Mesenchymal stem cell (in vitro differentiated cells and primary cell): ENCODE results near the gene PCAT6.

ENCODE experiments used
- DNase-seq: peaks from one replicate; pipeline ENCODE4 v3.0.0-alpha.2; 2013
- H2AFZ ChIP-seq: one replicate; pipeline ENCODE4 v1.6.1; 2013; ENCODE audit warnings: low read depth, mild to moderate bottlenecking, control low read depth, inconsistent platforms, low read length, moderate library complexity
- H2AK5ac ChIP-seq: 2 replicates; pipeline ENCODE4 v1.6.1; 2013; ENCODE audit warnings: low read length, moderate library complexity, mild to moderate bottlenecking, inconsistent platforms; ENCODE audit not compliant: severe bottlenecking
- H2BK120ac ChIP-seq: one replicate; pipeline ENCODE4 v1.6.1; 2013; ENCODE audit warnings: low read depth, mild to moderate bottlenecking, inconsistent platforms, low read length, moderate library complexity
- H2BK12ac ChIP-seq, 2 experiments: one replicate each; pipeline ENCODE4 v1.6.1; 2013; ENCODE audit warnings: inconsistent platforms in 2 of 2, low read length in 2 of 2, mild to moderate bottlenecking in 2 of 2, moderate library complexity in 2 of 2, control low read depth in 1 of 2
- H2BK15ac ChIP-seq: one replicate; pipeline ENCODE4 v1.6.1; 2013; ENCODE audit warnings: mild to moderate bottlenecking, low read depth, inconsistent platforms; ENCODE audit not compliant: poor library complexity, severe bottlenecking
- H2BK5ac ChIP-seq: 2 replicates; pipeline ENCODE4 v1.6.1; 2013; ENCODE audit warnings: low read depth, mild to moderate bottlenecking, low read length, control low read depth, inconsistent platforms; ENCODE audit not compliant: poor library complexity, severe bottlenecking
- H3K14ac ChIP-seq, 2 experiments: one replicate each; pipeline ENCODE4 v1.6.1; 2013; ENCODE audit warnings: inconsistent platforms in 2 of 2, low read length in 2 of 2, control low read depth in 1 of 2, mild to moderate bottlenecking in 1 of 2, moderate library complexity in 1 of 2
- H3K18ac ChIP-seq, 2 experiments: one replicate each; pipeline ENCODE4 v1.6.1; 2013; ENCODE audit warnings: inconsistent platforms in 2 of 2, low read length in 2 of 2, control low read depth in 1 of 2, low read depth in 1 of 2, mild to moderate bottlenecking in 1 of 2
- H3K23ac ChIP-seq, 2 experiments: one replicate each; pipeline ENCODE4 v1.6.1; 2013; ENCODE audit warnings: inconsistent platforms in 2 of 2, low read length in 2 of 2, mild to moderate bottlenecking in 2 of 2, moderate library complexity in 2 of 2, control low read depth in 1 of 2
- H3K27ac ChIP-seq: 2 replicates; pipeline ENCODE4 v1.5.1; 2013; ENCODE audit warnings: mild to moderate bottlenecking, moderate library complexity, low read length, control low read depth, inconsistent platforms; ENCODE audit not compliant: poor library complexity, severe bottlenecking
- H3K27me3 ChIP-seq, 2 experiments: 2 replicates each; pipeline versions ENCODE4 v1.6.1 to v1.7.0; 2013; ENCODE audit warnings: low read length in 2 of 2, mild to moderate bottlenecking in 2 of 2, moderate library complexity in 2 of 2, control low read depth in 1 of 2, inconsistent platforms in 1 of 2; ENCODE audit not compliant: control insufficient read depth in 1 of 2, insufficient read depth in 1 of 2
- H3K36me3 ChIP-seq, 2 experiments: 2 replicates each; pipeline versions ENCODE4 v1.6.1 to v1.7.0; 2013; ENCODE audit warnings: low read length in 2 of 2, control low read depth in 1 of 2, inconsistent platforms in 1 of 2, low read depth in 1 of 2, mild to moderate bottlenecking in 1 of 2; ENCODE audit not compliant: insufficient read depth in 2 of 2, control insufficient read depth in 1 of 2
- H3K4ac ChIP-seq, 2 experiments: one replicate each; pipeline ENCODE4 v1.6.1; 2013; ENCODE audit warnings: inconsistent platforms in 2 of 2, low read length in 2 of 2, mild to moderate bottlenecking in 2 of 2, moderate library complexity in 2 of 2, control low read depth in 1 of 2, low read depth in 1 of 2
- H3K4me1 ChIP-seq: 2 replicates; pipeline ENCODE4 v1.6.1; 2013; ENCODE audit warnings: low read depth, low read length, control low read depth; ENCODE audit not compliant: control insufficient read depth, insufficient read depth
- H3K4me2 ChIP-seq: 2 replicates; pipeline ENCODE4 v1.6.1; 2013; ENCODE audit warnings: low read length, mild to moderate bottlenecking, inconsistent platforms; ENCODE audit not compliant: poor library complexity, severe bottlenecking
- H3K4me3 ChIP-seq, 2 experiments: 2 replicates each; pipeline versions ENCODE4 v1.5.1 to v1.7.0; 2013; ENCODE audit warnings: low read length in 2 of 2, mild to moderate bottlenecking in 2 of 2, control low read depth in 1 of 2, low read depth in 1 of 2; ENCODE audit not compliant: insufficient read depth in 1 of 2
- H3K79me1 ChIP-seq: replicated peaks from 2 replicates; pipeline ENCODE4 v1.6.1; 2013; ENCODE audit warnings: mild to moderate bottlenecking, control low read depth, low read length, inconsistent platforms; ENCODE audit not compliant: poor library complexity, severe bottlenecking
- H3K9ac ChIP-seq: 2 replicates; pipeline ENCODE4 v1.7.0; 2013; ENCODE audit warnings: mild to moderate bottlenecking, low read length, moderate library complexity
- H3K9me3 ChIP-seq: 2 replicates; pipeline ENCODE4 v1.7.0; 2013; ENCODE audit warnings: mild to moderate bottlenecking, low read length; ENCODE audit not compliant: control insufficient read depth
- H4K8ac ChIP-seq: one replicate; pipeline ENCODE4 v1.6.1; 2013; ENCODE audit warnings: inconsistent platforms, mild to moderate bottlenecking, low read length, moderate library complexity
- H4K91ac ChIP-seq: one replicate; pipeline ENCODE4 v1.6.1; 2013; ENCODE audit warnings: mild to moderate bottlenecking, low read length, inconsistent platforms
- WGBS: methylation state at CpG from one replicate; pipeline ENCODE4 v1.1.7; 2013; ENCODE audit warnings: mixed read lengths; 5-methylcytosine and 5-hydroxymethylcytosine counted together

Gene PCAT6

DNA sequence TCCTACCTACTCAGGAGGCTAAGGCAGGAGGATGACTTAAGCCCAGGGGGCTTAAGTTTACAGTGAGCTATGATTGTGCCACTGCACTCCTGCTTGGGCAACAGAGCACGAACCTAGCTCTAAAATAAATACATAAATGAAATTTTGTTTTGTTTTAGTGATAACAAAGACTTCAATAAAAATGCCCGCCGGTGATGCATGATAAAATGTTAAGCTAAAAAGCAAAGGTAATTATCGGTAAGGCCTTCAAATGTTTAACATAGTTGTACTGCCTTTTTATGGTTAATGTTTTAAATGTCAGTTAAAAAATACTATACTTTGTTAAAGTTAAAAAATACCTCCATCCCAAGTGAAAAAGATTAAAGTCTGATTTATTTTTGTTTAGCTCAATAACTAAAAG is 29.6 kb upstream of the PCAT6 start:
- Histone ChIP-seq H3K4ac (no peak overlapping the region), H2AFZ (no peak overlapping the region), H4K91ac (no peak overlapping the region), H2BK12ac (no peak overlapping the region), H3K23ac (no peak overlapping the region), H4K8ac (no peak overlapping the region), H3K27me3 (no peaks in the 10 kb centered on the region), H3K9me3 (no peaks in the 10 kb centered on the region), H3K9ac (no peak overlapping the region), H3K14ac (no peak overlapping the region), H3K18ac (no peak overlapping the region), H2BK120ac (no peak overlapping the region), H3K4me3 (no peak overlapping the region), H2AK5ac (no peak overlapping the region), H3K79me1 (peaks cover 8% of the 10 kb centered on the region), H3K4me1 (peaks cover 4% of the 10 kb centered on the region), H3K4me2 (peak overlapping the region; percentile 1), H3K27ac (no peak overlapping the region), H3K36me3 (peaks cover 5 to 8% of the 10 kb centered on the region in 2 experiments), H2BK15ac (no peak overlapping the region), H2BK5ac (no peak overlapping the region)
- 100% methylated on average over 2 of the region's 4 CpGs for WGBS
- no peak for DNase-seq

DNA sequence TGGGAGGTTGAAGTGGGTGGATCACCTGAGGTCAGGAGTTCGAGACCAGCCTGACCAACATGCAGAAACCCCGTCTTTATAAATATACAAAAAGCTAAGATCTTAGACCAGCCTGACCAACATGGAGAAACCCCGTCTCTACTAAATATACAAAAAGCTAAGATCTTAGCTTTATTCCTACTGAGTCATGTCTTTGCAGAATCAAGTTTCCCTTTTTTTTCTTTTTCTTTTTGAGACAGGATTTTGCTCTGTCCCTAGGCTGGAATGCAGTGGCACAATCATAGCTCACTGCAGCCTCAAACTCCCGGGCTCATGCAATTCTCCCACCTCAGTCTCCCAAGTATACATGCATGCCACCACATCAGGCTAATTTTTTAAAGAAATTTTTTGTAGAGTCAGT is 23.9 kb upstream of the PCAT6 start:
- no peak overlapping the region for H3K27ac ChIP-seq
- peaks cover 5% of the 10 kb centered on the region for H3K4me1 ChIP-seq
- H2BK120ac ChIP-seq: no peak overlapping the region
- H3K79me1 ChIP-seq: peaks cover 5% of the 10 kb centered on the region
- H3K23ac ChIP-seq: no peak overlapping the region
- no peak overlapping the region for H2BK5ac ChIP-seq
- DNase-seq: no peak
- no peak overlapping the region for H3K4ac ChIP-seq
- no peak overlapping the region for H3K9ac ChIP-seq
- H2AFZ ChIP-seq: no peak overlapping the region
- no peak overlapping the region for H4K91ac ChIP-seq
- no peaks in the 10 kb centered on the region for H3K27me3 ChIP-seq
- no peak overlapping the region for H3K14ac ChIP-seq
- no peak overlapping the region for H3K18ac ChIP-seq
- H2BK12ac ChIP-seq: no peak overlapping the region
- no peak overlapping the region for H3K4me2 ChIP-seq
- WGBS: 94% methylated on average over 3 of the region's 4 CpGs
- no peaks in the 10 kb centered on the region for H3K9me3 ChIP-seq
- no peak overlapping the region for H2BK15ac ChIP-seq
- H4K8ac ChIP-seq: no peak overlapping the region
- no peaks in the 10 kb centered on the region for H3K36me3 ChIP-seq
- no peak overlapping the region for H2AK5ac ChIP-seq
- no peak overlapping the region for H3K4me3 ChIP-seq

DNA sequence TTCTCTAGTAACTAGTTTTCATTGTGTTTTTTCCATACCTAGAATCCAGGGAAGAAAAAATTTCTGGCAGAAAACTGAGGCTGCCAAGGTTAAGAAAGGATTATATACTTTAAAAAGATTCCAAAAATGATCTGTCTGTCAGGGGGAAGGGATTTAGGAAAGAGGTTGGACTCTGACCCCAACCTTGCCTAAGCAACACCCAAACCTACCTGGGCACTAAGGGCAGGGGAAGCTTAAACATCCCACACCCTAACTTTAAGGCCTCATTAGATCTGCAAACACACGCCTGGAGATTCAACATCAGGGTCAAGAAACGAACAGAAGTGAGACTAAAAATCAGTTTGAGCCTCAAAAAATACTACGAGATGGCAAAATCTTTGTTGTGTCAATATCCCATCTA is 22.0 kb upstream of the PCAT6 start:
- Histone ChIP-seq H2AFZ (no peak overlapping the region), H3K4me2 (no peak overlapping the region), H2BK5ac (no peak overlapping the region), H3K14ac (no peak overlapping the region), H3K9me3 (no peaks in the 10 kb centered on the region), H3K4ac (no peak overlapping the region), H3K27me3 (no peaks in the 10 kb centered on the region), H4K8ac (no peak overlapping the region), H2BK120ac (no peak overlapping the region), H3K27ac (no peak overlapping the region), H2BK15ac (no peak overlapping the region), H3K4me1 (peaks cover 4% of the 10 kb centered on the region), H4K91ac (no peak overlapping the region), H3K36me3 (no peaks in the 10 kb centered on the region), H3K9ac (no peak overlapping the region), H2BK12ac (no peak overlapping the region), H3K4me3 (no peak overlapping the region), H3K79me1 (peaks cover 2% of the 10 kb centered on the region), H3K23ac (no peak overlapping the region), H2AK5ac (no peak overlapping the region), H3K18ac (no peak overlapping the region)
- DNase-seq: no peak
- 90% methylated on average over 3 of the region's 3 CpGs for WGBS

DNA sequence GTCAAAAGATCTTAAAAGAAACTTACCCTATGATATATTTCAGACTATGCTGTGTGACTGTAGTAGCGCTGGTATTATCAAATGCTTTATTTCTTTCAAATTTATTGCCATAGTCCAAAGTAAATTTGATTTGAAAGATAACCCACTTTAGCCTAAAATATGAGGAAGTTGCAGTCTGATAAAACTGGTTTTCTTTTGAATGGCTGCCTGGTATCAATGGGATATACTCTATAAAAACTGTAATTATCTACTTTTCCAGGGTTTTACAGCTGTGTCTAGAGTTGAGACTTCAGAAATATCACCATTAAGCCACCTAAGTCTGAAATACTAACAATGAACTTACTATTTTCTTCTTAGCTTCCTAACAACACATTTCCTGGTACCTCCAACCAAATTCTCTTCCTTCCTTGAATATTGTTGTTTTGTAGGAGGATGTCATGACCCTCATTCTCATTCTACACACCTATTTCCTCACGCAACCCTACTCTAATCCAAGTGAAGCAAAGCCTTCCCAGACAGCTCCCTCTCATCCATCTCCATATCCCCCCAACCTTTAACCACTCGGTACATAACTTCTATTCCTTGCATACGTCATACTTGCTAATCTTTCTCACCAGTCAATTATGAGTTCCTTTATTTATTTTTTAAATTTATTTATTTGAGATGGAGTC is 19.5 kb upstream of the PCAT6 start:
- Histone ChIP-seq H3K27ac (no peak overlapping the region), H4K8ac (no peak overlapping the region), H2AFZ (no peak overlapping the region), H2BK15ac (no peak overlapping the region), H3K23ac (no peak overlapping the region), H2BK12ac (no peak overlapping the region), H4K91ac (no peak overlapping the region), H2AK5ac (no peak overlapping the region), H3K4me1 (peaks cover 8% of the 10 kb centered on the region), H3K4me2 (no peak overlapping the region), H3K18ac (no peak overlapping the region), H3K27me3 (no peaks in the 10 kb centered on the region), H3K9ac (no peak overlapping the region), H2BK120ac (no peak overlapping the region), H3K79me1 (peaks cover 2% of the 10 kb centered on the region), H3K14ac (no peak overlapping the region), H2BK5ac (no peak overlapping the region), H3K9me3 (no peaks in the 10 kb centered on the region), H3K36me3 (peaks cover 0 to 4% of the 10 kb centered on the region in 2 experiments), H3K4ac (no peak overlapping the region), H3K4me3 (no peak overlapping the region)
- DNase-seq: no peak
- 100% methylated on average over 3 of the region's 4 CpGs for WGBS
